NCI-H2081 treated with DMSO at 0.1 percent for 48 hours (cell line): ENCODE measurements around the gene BRI3BP.

ENCODE experiments used
- DNase-seq: peaks from one replicate; lab custom pipeline; 2025; lab: John Stamatoyannopoulos, UW

BRI3BP gene

GRCh38 chr12:124993626-124994436 is at the start of gene BRI3BP:
BRI3BP (plus strand) TSS chr12:124993645; CDS start chr12:124993791, 146 bp downstream.
- DNase-seq = no peak

GRCh38 chr12:124946447-124946793 is 47.0 kb upstream of the BRI3BP start:
- DNase-seq = no peak

GRCh38 chr12:124947013-124947412 is 46.4 kb upstream of the BRI3BP start:
- DNase-seq = no peak

- DNase-seq = no peak
These were observed 45.7 kb upstream of the BRI3BP start for GRCh38 chr12:124947561-124948398.

- no peak for DNase-seq
These were observed 44.4 kb upstream of the BRI3BP start for GRCh38 chr12:124949066-124949465.

GRCh38 chr12:124949779-124950728 is 43.4 kb upstream of the BRI3BP start:
- DNase-seq = no peak

GRCh38 chr12:124952295-124952694 is 41.1 kb upstream of the BRI3BP start:
- no peak for DNase-seq

- DNase-seq = no peak
These were observed 40.6 kb upstream of the BRI3BP start for GRCh38 chr12:124952801-124953200.

GRCh38 chr12:124953689-124954405 is 39.6 kb upstream of the BRI3BP start:
- no peak for DNase-seq

GRCh38 chr12:124954771-124955170 is 38.7 kb upstream of the BRI3BP start:
- no peak for DNase-seq

GRCh38 chr12:124956571-124956970 is 36.9 kb upstream of the BRI3BP start:
- DNase-seq = no peak

- no peak for DNase-seq
These were observed 32.4 kb upstream of the BRI3BP start for GRCh38 chr12:124961055-124961454.

- DNase-seq = no peak
These were observed 30.2 kb upstream of the BRI3BP start for GRCh38 chr12:124963211-124963610.

- DNase-seq = no peak
These were observed 29.2 kb upstream of the BRI3BP start for GRCh38 chr12:124964251-124964650.

GRCh38 chr12:124964836-124965462 is 28.5 kb upstream of the BRI3BP start:
- no peak for DNase-seq

- DNase-seq = peak; percentile 17
These were observed 26.3 kb upstream of the BRI3BP start for GRCh38 chr12:124967016-124967739.

GRCh38 chr12:124968656-124969055 is 24.8 kb upstream of the BRI3BP start:
- no peak for DNase-seq

- no peak for DNase-seq
These were observed 22.6 kb upstream of the BRI3BP start for GRCh38 chr12:124970647-124971402.

GRCh38 chr12:124971603-124972002 is 21.8 kb upstream of the BRI3BP start:
- DNase-seq = no peak
